Measurements from ENCODE around the gene KIFAP3. TPM values are rescaled to one million over a fixed set of nuclear protein-coding genes. Genes with fewer than 3 reads are reported as not detected.

KIFAP3 gene
- total RNA-seq (ENCODE audit: low replicate concordance): 20.7 and 29.5 TPM in 2 replicates

GRCh38 chr1:170074250-170075157 lies at the start of gene KIFAP3:
KIFAP3 (minus strand) TSS chr1:170074695; CDS start chr1:170074467, 228 bp downstream.

DNA sequence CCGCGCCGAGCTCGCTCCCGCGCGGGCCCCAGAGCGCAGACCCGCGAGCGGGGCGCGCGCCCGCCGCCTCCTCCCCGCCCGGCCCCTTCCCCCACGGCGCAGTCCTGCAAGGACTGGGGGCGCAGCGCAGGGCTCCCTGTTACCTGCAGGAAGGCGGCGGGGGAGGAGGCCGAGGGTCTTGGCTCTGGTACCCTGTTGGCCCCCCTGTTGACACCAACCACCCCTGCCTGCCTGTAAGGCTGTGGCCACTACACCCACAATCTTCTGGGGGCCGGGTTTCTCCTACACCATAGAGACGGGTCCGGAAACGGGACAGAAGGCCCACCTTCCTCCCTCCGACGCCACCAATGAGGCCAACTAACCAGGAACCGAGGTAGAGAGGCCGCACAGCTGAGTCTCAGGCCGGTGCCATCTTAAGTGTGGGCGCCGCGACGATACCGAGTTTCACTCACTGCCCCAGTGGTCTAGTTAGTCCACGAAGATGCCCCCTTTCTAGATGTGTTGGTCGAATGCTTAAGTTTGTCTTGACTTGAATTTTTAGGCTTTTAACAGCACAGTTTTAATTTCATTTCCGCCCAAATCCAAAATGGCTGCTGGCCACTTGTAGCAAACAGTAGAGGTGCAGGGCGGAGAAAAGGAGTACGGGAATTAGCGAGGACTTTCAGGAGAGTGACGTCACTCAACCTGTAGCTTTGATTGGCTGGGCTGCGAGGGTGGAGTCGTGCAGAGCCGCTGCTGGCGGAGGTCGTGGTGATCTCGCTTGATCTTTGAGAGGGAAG lies 180.7 kb downstream of the KIFAP3 start, which contains the start of gene SCYL3:
TSS of gene SCYL3 (minus strand) at position 252 of the 779 bp plus-strand sequence. CDS start 5,056 bp downstream, outside the sequence.

Other genes with a start within 250 kb of the KIFAP3 start
- 5.9 and 10.9 TPM in 2 replicates for gene SCYL3, start 180.8 kb downstream of the KIFAP3 start, total RNA-seq (ENCODE audit: low replicate concordance)
- gene NTMT2, start 71.3 kb upstream of the KIFAP3 start, total RNA-seq (ENCODE audit: low replicate concordance): not detected in 2 replicates

All from smooth muscle cell of the coronary artery (primary cell).